GM23338 (cell line): ENCODE data around the gene PGAP1. TPM values are rescaled to one million over a fixed set of nuclear protein-coding genes. Genes with fewer than 3 reads are reported as not detected.

Source experiments
- ATAC-seq: fragments of 200-7000 bp; cut with Tn5 transposase; 3 replicates; pipeline ENCODE4 v1.9.1; 2020
- DNase-seq: peaks from one replicate; pipeline ENCODE4 v3.0.0-alpha.2; 2015; ENCODE audit warnings: low spot score
- H2AFZ ChIP-seq: fragments of 200-600 bp; sonication (generic); 2 replicates; pipeline ENCODE4 v1.8.0; 2016; ENCODE audit warnings: antibody characterized with exemption, mild to moderate bottlenecking, moderate library complexity
- H3F3A ChIP-seq: fragments of 200-600 bp; sonication (generic); replicated peaks from 2 replicates; pipeline ENCODE4 v1.8.0; 2017; ENCODE audit warnings: antibody characterized with exemption, mixed run types, low read depth
- H3K27ac ChIP-seq: fragments of 200-600 bp; sonication (generic); 2 replicates; pipeline ENCODE4 v1.6.1; 2016; ENCODE audit warnings: low read depth
- H3K27me3 ChIP-seq: fragments of 200-600 bp; sonication (generic); 2 replicates; pipeline ENCODE4 v1.8.0; 2016; ENCODE audit warnings: mild to moderate bottlenecking, mixed run types, moderate library complexity; ENCODE audit not compliant: insufficient read depth
- H3K36me3 ChIP-seq: fragments of 200-600 bp; sonication (generic); 2 replicates; pipeline ENCODE4 v1.8.0; 2016; ENCODE audit warnings: mild to moderate bottlenecking; ENCODE audit not compliant: insufficient read depth
- H3K4me1 ChIP-seq: fragments of 200-600 bp; sonication (generic); 2 replicates; pipeline ENCODE4 v1.8.0; 2016; ENCODE audit warnings: mild to moderate bottlenecking, moderate library complexity; ENCODE audit not compliant: insufficient read depth
- H3K4me2 ChIP-seq: fragments of 200-600 bp; sonication (generic); 2 replicates; pipeline ENCODE4 v1.7.1; 2017; ENCODE audit warnings: mixed run types
- H3K4me3 ChIP-seq: fragments of 200-600 bp; sonication (generic); 2 replicates; pipeline ENCODE4 v1.6.1; 2016; ENCODE audit warnings: mixed run types
- H3K79me2 ChIP-seq: fragments of 200-600 bp; sonication (generic); replicated peaks from 2 replicates; pipeline ENCODE4 v1.8.0; 2017; ENCODE audit warnings: mild to moderate bottlenecking; ENCODE audit not compliant: insufficient read depth
- H3K9me2 ChIP-seq: fragments of 200-600 bp; sonication (generic); 2 replicates; pipeline ENCODE4 v1.8.0; 2017; ENCODE audit not compliant: insufficient read depth
- H4K20me1 ChIP-seq: fragments of 200-600 bp; sonication (generic); replicated peaks from 2 replicates; pipeline ENCODE4 v1.8.0; 2017; ENCODE audit warnings: mild to moderate bottlenecking; ENCODE audit not compliant: insufficient read depth
- H3K27ac Mint-ChIP-seq: 2 replicates; pipeline ENCODE4 v1.8.0; 2020; ENCODE audit warnings: inconsistent platforms, mild to moderate bottlenecking, moderate library complexity, mixed read lengths
- H3K27me3 Mint-ChIP-seq: 3 replicates; pipeline ENCODE4 v1.8.0; 2022; ENCODE audit warnings: low read depth, mild to moderate bottlenecking, moderate library complexity, mixed read lengths, inconsistent platforms; ENCODE audit not compliant: insufficient read depth, poor library complexity
- H3K36me3 Mint-ChIP-seq: 3 replicates; pipeline ENCODE4 v1.8.0; 2021; ENCODE audit warnings: low read depth, mild to moderate bottlenecking, inconsistent platforms, moderate library complexity, mixed read lengths
- H3K4me1 Mint-ChIP-seq: 3 replicates; pipeline ENCODE4 v1.8.0; 2020; ENCODE audit warnings: mild to moderate bottlenecking, inconsistent platforms, mixed read lengths
- H3K4me3 Mint-ChIP-seq: 3 replicates; pipeline ENCODE4 v1.8.0; 2021; ENCODE audit warnings: moderate library complexity, mild to moderate bottlenecking, inconsistent platforms, mixed read lengths
- H3K9me3 Mint-ChIP-seq: 3 replicates; pipeline ENCODE4 v1.8.0; 2020; ENCODE audit warnings: moderate library complexity, mild to moderate bottlenecking, inconsistent platforms, mixed read lengths
- CTCF ChIP-seq, 2 experiments: fragments of 200-600 bp in 1 of 2; sonication (generic) in 1 of 2; conservative IDR thresholded peaks; 2 replicates each; pipeline versions ENCODE4 v1.5.1 to v1.6.1; 2016 to 2017; ENCODE audit warnings: antibody characterized with exemption in 2 of 2, low read depth in 2 of 2, mild to moderate bottlenecking in 2 of 2, moderate library complexity in 1 of 2
- EZH2 ChIP-seq: fragments of 200-600 bp; sonication (generic); IDR thresholded peaks from one replicate; pipeline ENCODE4 v1.8.0; 2017; ENCODE audit warnings: antibody characterized with exemption, mild to moderate bottlenecking, low read depth; ENCODE audit not compliant: unreplicated experiment
- EZH2phosphoT487 ChIP-seq: fragments of 200-600 bp; sonication (generic); IDR thresholded peaks from one replicate; pipeline ENCODE4 v1.8.1; 2018; ENCODE audit warnings: antibody characterized with exemption; ENCODE audit not compliant: unreplicated experiment
- JUNB ChIP-seq: IDR thresholded peaks from one replicate; pipeline ENCODE4 v1.6.1; 2016; ENCODE audit warnings: antibody characterized with exemption; ENCODE audit not compliant: unreplicated experiment
- NANOG ChIP-seq: IDR thresholded peaks from 2 replicates; pipeline ENCODE4 v1.6.1; 2016; ENCODE audit warnings: antibody characterized with exemption, borderline replicate concordance
- POLR2AphosphoS5 ChIP-seq: IDR thresholded peaks from 2 replicates; pipeline ENCODE4 v1.6.1; 2016; ENCODE audit warnings: antibody characterized with exemption, low read depth
- REST ChIP-seq: IDR thresholded peaks from one replicate; pipeline ENCODE4 v1.6.1; 2018; ENCODE audit warnings: antibody characterized with exemption; ENCODE audit not compliant: unreplicated experiment
- STAT1 ChIP-seq: IDR thresholded peaks from one replicate; pipeline ENCODE4 v1.6.1; 2016; ENCODE audit warnings: antibody characterized with exemption; ENCODE audit not compliant: unreplicated experiment
- ZNF114 ChIP-seq: fragments of 250-450 bp; sonication (Bioruptor Pico); IDR thresholded peaks from 2 replicates; pipeline ENCODE4 v1.5.0; 2020; ENCODE audit warnings: mild to moderate bottlenecking, moderate library complexity
- ZNF331 ChIP-seq: fragments of 250-450 bp; sonication (Bioruptor Pico); IDR thresholded peaks from 2 replicates; pipeline ENCODE4 v1.5.0; 2020; ENCODE audit warnings: low read depth, mild to moderate bottlenecking, moderate library complexity
- polyA plus RNA-seq: library from polyadenylated mRNA; unstranded; fragments of >200 nt; fragmentation: Nextera tagmentation; extraction: Ambion mirVana; gene quantifications from 2 replicates; pipeline ENCODE4 v1.2.1, GENCODE V29; 2016
- total RNA-seq: library from RNA; depleted of rRNA; stranded (reverse); fragments of >200 nt; shearing (Covaris generic); gene quantifications from 2 replicates; pipeline ENCODE4 v1.2.3, GENCODE V29; 2014

The PGAP1 gene
- total and polyA plus RNA-seq, 2 experiments from 2014 or later: 9.8 to 26.5 TPM

DNA sequence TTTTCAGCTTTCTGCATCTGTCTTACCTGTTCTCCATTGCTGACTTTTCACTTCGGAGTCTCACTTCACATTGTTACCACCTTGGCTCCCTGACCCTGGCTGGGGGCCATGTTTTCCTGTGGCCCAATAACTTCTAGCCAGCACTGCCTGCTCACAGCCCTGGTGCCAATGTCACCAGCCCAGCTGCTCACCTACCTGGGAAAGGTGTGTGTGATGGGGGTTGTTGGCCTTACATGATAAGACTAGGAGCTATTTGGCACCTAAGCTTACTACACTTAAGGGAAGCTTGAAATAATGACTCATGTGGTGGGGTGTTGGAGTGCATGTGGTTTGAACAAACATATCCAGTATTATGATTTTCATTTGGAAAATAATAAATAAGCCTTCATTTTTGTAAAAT, 37.5 kb upstream of the PGAP1 start:
- no peak for ATAC-seq
- DNase-seq: no peak
- Histone ChIP-seq H3K36me3 (no peaks in the 10 kb centered on the region), H3K79me2 (no peaks in the 10 kb centered on the region), H4K20me1 (no peaks in the 10 kb centered on the region), H3F3A (no peaks in the 10 kb centered on the region), H3K4me2 (no peak overlapping the region), H3K4me1 (peaks cover 19% of the 10 kb centered on the region), H3K27ac (no peak overlapping the region), H3K9me2 (no peaks in the 10 kb centered on the region), H3K27me3 (no peaks in the 10 kb centered on the region), H2AFZ (no peak overlapping the region), H3K4me3 (no peak overlapping the region)
- H3K27ac Mint-ChIP-seq: no peak overlapping the region; the same call in 1 of the 2 replicates
- H3K27me3 Mint-ChIP-seq: no peaks in the 10 kb centered on the region
- no peak for TF ChIP-seq CTCF (conservative IDR thresholded peaks at IDR 0.05; ENCODE audit: low read depth in 2 of 2)
- no peak for TF ChIP-seq EZH2phosphoT487
- TF ChIP-seq STAT1: no peak
- no peak for TF ChIP-seq REST
- TF ChIP-seq NANOG: no peak
- peaks cover 15% of the 10 kb centered on the region for H3K9me3 Mint-ChIP-seq
- H3K36me3 Mint-ChIP-seq: peaks cover 14% of the 10 kb centered on the region
- peaks cover 25% of the 10 kb centered on the region for H3K4me1 Mint-ChIP-seq
- no peak overlapping the region for H3K4me3 Mint-ChIP-seq

GRCh38 chr2:196963043-196963442, 36.5 kb upstream of the PGAP1 start:
- Mint-ChIP-seq H3K27me3 (no peaks in the 10 kb centered on the region), H3K4me3 (no peak overlapping the region), H3K27ac (no peak overlapping the region), H3K36me3 (peaks cover 7% of the 10 kb centered on the region), H3K4me1 (peaks cover 30% of the 10 kb centered on the region), H3K9me3 (peaks cover 8% of the 10 kb centered on the region)
- ATAC-seq: no peak
- Histone ChIP-seq H3K27ac (no peak overlapping the region), H3K79me2 (no peaks in the 10 kb centered on the region), H3K36me3 (no peaks in the 10 kb centered on the region), H3K4me2 (no peak overlapping the region), H3F3A (no peaks in the 10 kb centered on the region), H3K27me3 (no peaks in the 10 kb centered on the region), H4K20me1 (no peaks in the 10 kb centered on the region), H3K4me3 (no peak overlapping the region), H3K9me2 (no peaks in the 10 kb centered on the region), H2AFZ (no peak overlapping the region), H3K4me1 (peaks cover 22% of the 10 kb centered on the region)
- no peak for DNase-seq
- TF ChIP-seq STAT1: no peak
- TF ChIP-seq EZH2: no peak
- no peak for TF ChIP-seq POLR2AphosphoS5
- TF ChIP-seq CTCF (conservative IDR thresholded peaks at IDR 0.05; ENCODE audit: low read depth in 2 of 2): no peak
- no peak for TF ChIP-seq JUNB
- no peak for TF ChIP-seq ZNF114 (CRISPR knock-in tag)
- no peak for TF ChIP-seq NANOG
- no peak for TF ChIP-seq EZH2phosphoT487
- TF ChIP-seq ZNF331 (CRISPR knock-in tag): no peak
